Peyer's patch (tissue), 4 donors: ENCODE measurements around the gene SERINC5.

Experiments
- CTCF ChIP-seq, 6 experiments: fragments of 450-650 bp in 4 of 6; fragments of 200-600 bp in 2 of 6; sonication (generic) in 1 of 6; IDR thresholded peaks; one replicate each; pipeline ENCODE4 v1.5.1; 2017 to 2019; ENCODE audit warnings: antibody characterized with exemption in 6 of 6, mild to moderate bottlenecking in 3 of 6, moderate library complexity in 1 of 6
- POLR2A ChIP-seq, 2 donors: fragments of 450-650 bp; IDR thresholded peaks; one replicate each; pipeline ENCODE4 v1.5.1; 2017; ENCODE audit warnings: antibody characterized with exemption in 2 of 2, mild to moderate bottlenecking in 2 of 2, moderate library complexity in 2 of 2

- TF ChIP-seq POLR2A (IDR thresholded peaks at IDR 0.05) (no peak), CTCF (IDR thresholded peaks at IDR 0.05) (no peak)
These were observed 178.7 kb downstream of the SERINC5 start for GRCh38 chr5:80077051-80077714.
